CMK (cell line): ENCODE data around the gene HMCES.
"Not testable (repeated sequence)": the region's sequence is repeated elsewhere in the genome, so short reads cannot be mapped to it uniquely, and the experiment has no call there.

ENCODE experiments used
- DNase-seq: peaks from one replicate; pipeline ENCODE4 v3.0.0-alpha.2; 2010; ENCODE audit warnings: low read depth

Gene HMCES

GRCh38 chr3:129347458-129347845 lies 68.8 kb downstream of the HMCES start:
- no peak for DNase-seq

GRCh38 chr3:129348734-129349133 lies 70.1 kb downstream of the HMCES start:
- no peak for DNase-seq

- DNase-seq = not testable (repeated sequence)
These were observed 70.5 kb downstream of the HMCES start for GRCh38 chr3:129349169-129349568.

GRCh38 chr3:129349791-129350190 lies 71.1 kb downstream of the HMCES start:
- no peak for DNase-seq

GRCh38 chr3:129352045-129352444 lies 73.4 kb downstream of the HMCES start:
- no peak for DNase-seq

GRCh38 chr3:129352650-129353588 lies 74.2 kb downstream of the HMCES start:
- no peak for DNase-seq

GRCh38 chr3:129353589-129353941 lies 74.9 kb downstream of the HMCES start:
- DNase-seq = no peak
